Hepatocyte (in vitro differentiated cells): ENCODE data around the gene ENGASE. TPM values are rescaled to one million over a fixed set of nuclear protein-coding genes. Genes with fewer than 3 reads are reported as not detected.

ENCODE experiments used
- DNase-seq: peaks from one replicate; pipeline ENCODE4 v3.0.0-alpha.2; 2016; ENCODE audit warnings: low spot score
- H2AFZ ChIP-seq: fragments of 200-600 bp; sonication (generic); 2 replicates; pipeline ENCODE4 v1.6.0; 2016; ENCODE audit warnings: antibody characterized with exemption, mild to moderate bottlenecking
- H3K27ac ChIP-seq: fragments of 200-600 bp; sonication (generic); 2 replicates; pipeline ENCODE4 v1.5.1; 2016; ENCODE audit warnings: mild to moderate bottlenecking
- H3K27me3 ChIP-seq: fragments of 200-600 bp; sonication (generic); 2 replicates; pipeline ENCODE4 v1.6.1; 2016
- H3K36me3 ChIP-seq: fragments of 200-600 bp; sonication (generic); replicated peaks from 2 replicates; pipeline ENCODE4 v1.5.1; 2016; ENCODE audit warnings: low read depth; ENCODE audit not compliant: insufficient read depth
- H3K4me1 ChIP-seq: fragments of 200-600 bp; sonication (generic); 2 replicates; pipeline ENCODE4 v1.5.1; 2016; ENCODE audit warnings: mild to moderate bottlenecking, moderate library complexity; ENCODE audit not compliant: insufficient read depth
- H3K4me2 ChIP-seq: fragments of 200-600 bp; sonication (generic); 2 replicates; pipeline ENCODE4 v1.6.0; 2016
- H3K4me3 ChIP-seq: fragments of 200-600 bp; sonication (generic); 2 replicates; pipeline ENCODE4 v1.5.1; 2016; ENCODE audit warnings: mild to moderate bottlenecking
- H3K79me2 ChIP-seq: fragments of 200-600 bp; sonication (generic); 2 replicates; pipeline ENCODE4 v1.6.0; 2017; ENCODE audit warnings: mild to moderate bottlenecking
- H3K9me2 ChIP-seq: fragments of 200-600 bp; sonication (generic); replicated peaks from 2 replicates; pipeline ENCODE4 v1.6.0; 2017; ENCODE audit warnings: mild to moderate bottlenecking; ENCODE audit not compliant: insufficient read depth
- H3K9me3 ChIP-seq: fragments of 200-600 bp; sonication (generic); 2 replicates; pipeline ENCODE4 v1.5.1; 2016; ENCODE audit warnings: low read depth, mild to moderate bottlenecking
- H4K20me1 ChIP-seq: fragments of 200-600 bp; sonication (generic); 2 replicates; pipeline ENCODE4 v1.6.0; 2016; ENCODE audit warnings: mild to moderate bottlenecking; ENCODE audit not compliant: insufficient read depth, poor library complexity, severe bottlenecking
- EZH2 ChIP-seq: fragments of 200-600 bp; sonication (generic); IDR thresholded peaks from 2 replicates; pipeline ENCODE4 v1.6.1; 2016; ENCODE audit warnings: antibody characterized with exemption, mild to moderate bottlenecking, borderline replicate concordance
- EZH2phosphoT487 ChIP-seq: fragments of 200-600 bp; sonication (generic); IDR thresholded peaks from one replicate; pipeline ENCODE4 v1.6.1; 2018; ENCODE audit warnings: antibody characterized with exemption, mild to moderate bottlenecking, low read depth, moderate library complexity; ENCODE audit not compliant: unreplicated experiment, severe bottlenecking
- WGBS: methylation state at CpG from one replicate; pipeline ENCODE4 v1.1.6; 2016; ENCODE audit warnings: low lambda C conversion rate; ENCODE audit errors: missing lambda C conversion rate; 5-methylcytosine and 5-hydroxymethylcytosine counted together
- polyA plus RNA-seq: library from polyadenylated mRNA; unstranded; fragments of >200 nt; fragmentation: Nextera tagmentation; extraction: Ambion mirVana; gene quantifications from 2 replicates; pipeline ENCODE4 v1.2.1, GENCODE V29; 2016
- total RNA-seq: library from RNA; depleted of rRNA; stranded (reverse); fragments of >200 nt; gene quantifications from 2 replicates; pipeline ENCODE4 v1.2.3, GENCODE V29; 2014
- TF ChIP-seq, protein P1 (sequence below): fragments of 200-600 bp; sonication (generic); IDR thresholded peaks from 2 replicates; pipeline ENCODE4 v1.5.1; 2016; ENCODE audit warnings: antibody characterized with exemption, mild to moderate bottlenecking; ENCODE audit not compliant: poor library complexity

The ENGASE gene
- total and polyA plus RNA-seq, 2 experiments from 2014 or later: 24.4 to 34.0 TPM

DNA sequence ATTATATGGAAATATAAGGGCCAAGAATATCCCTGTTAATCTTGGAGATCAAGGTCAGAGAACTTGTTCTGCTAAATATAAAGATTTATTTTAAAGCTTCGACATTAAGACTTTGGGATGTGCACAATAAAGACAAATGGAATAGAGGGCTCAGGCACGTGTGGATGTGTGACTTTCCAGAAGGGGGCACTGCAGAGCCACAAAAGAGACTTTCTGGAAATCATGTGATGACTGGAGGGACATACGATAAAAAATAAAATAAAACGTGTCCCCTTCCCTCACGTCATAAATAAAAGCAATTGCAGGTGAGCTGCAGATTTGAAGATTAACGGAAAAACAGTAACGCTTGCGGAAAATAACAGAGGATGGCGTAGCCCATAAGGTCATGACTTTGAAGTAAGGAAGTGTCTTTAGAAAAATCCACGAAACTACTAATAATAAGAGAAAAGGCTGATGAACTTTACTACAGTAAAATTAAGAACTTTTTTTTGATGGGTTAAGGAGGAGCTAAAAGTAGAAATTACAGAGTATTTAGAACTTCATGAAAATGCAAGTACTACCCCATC is 9.4 kb upstream of the ENGASE start:
- no peaks in the 10 kb centered on the region for H3K79me2 ChIP-seq
- H3K4me1 ChIP-seq: no peaks in the 10 kb centered on the region
- TF ChIP-seq EZH2phosphoT487 (no peak), EZH2 (no peak)
- TF ChIP-seq, protein P1, sequence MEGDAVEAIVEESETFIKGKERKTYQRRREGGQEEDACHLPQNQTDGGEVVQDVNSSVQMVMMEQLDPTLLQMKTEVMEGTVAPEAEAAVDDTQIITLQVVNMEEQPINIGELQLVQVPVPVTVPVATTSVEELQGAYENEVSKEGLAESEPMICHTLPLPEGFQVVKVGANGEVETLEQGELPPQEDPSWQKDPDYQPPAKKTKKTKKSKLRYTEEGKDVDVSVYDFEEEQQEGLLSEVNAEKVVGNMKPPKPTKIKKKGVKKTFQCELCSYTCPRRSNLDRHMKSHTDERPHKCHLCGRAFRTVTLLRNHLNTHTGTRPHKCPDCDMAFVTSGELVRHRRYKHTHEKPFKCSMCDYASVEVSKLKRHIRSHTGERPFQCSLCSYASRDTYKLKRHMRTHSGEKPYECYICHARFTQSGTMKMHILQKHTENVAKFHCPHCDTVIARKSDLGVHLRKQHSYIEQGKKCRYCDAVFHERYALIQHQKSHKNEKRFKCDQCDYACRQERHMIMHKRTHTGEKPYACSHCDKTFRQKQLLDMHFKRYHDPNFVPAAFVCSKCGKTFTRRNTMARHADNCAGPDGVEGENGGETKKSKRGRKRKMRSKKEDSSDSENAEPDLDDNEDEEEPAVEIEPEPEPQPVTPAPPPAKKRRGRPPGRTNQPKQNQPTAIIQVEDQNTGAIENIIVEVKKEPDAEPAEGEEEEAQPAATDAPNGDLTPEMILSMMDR: peak; percentile 58
- no peaks in the 10 kb centered on the region for H4K20me1 ChIP-seq
- no peaks in the 10 kb centered on the region for H3K36me3 ChIP-seq
- H3K27ac ChIP-seq: no peak overlapping the region
- no peaks in the 10 kb centered on the region for H3K9me3 ChIP-seq
- no peaks in the 10 kb centered on the region for H3K27me3 ChIP-seq
- H3K4me3 ChIP-seq: no peak overlapping the region
- no peak overlapping the region for H2AFZ ChIP-seq
- peak; percentile 60 for DNase-seq
- no peak overlapping the region for H3K4me2 ChIP-seq
- whole genome bisulfite sequencing: 46% methylated on average over 10 of the region's 10 CpGs
- no peaks in the 10 kb centered on the region for H3K9me2 ChIP-seq

DNA sequence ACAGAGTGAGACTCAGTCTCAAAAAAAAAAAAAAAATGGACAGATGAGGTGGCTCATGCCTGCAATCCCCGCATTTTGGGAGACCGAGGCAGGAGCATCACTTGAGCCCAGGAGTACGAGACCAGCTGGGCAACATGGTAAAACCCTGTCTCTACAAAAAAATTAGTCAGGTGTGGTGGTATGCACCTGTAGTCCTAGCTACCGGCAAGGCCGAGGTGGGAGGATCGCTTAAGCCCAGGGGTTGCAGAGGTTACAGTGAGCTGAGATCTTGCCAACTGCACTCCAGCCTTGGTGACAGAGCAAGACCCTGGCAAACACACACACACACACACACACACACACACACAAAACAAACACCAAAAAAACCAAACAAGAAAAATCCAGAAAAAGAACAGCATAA is 7.7 kb upstream of the ENGASE start:
- Histone ChIP-seq H3K79me2 (no peaks in the 10 kb centered on the region), H3K4me3 (no peak overlapping the region), H2AFZ (no peak overlapping the region), H3K27me3 (no peaks in the 10 kb centered on the region), H3K36me3 (no peaks in the 10 kb centered on the region), H3K4me2 (no peak overlapping the region), H3K9me2 (no peaks in the 10 kb centered on the region), H3K9me3 (no peaks in the 10 kb centered on the region), H4K20me1 (no peaks in the 10 kb centered on the region), H3K4me1 (no peaks in the 10 kb centered on the region), H3K27ac (no peak overlapping the region)
- 91% methylated on average over 6 of the region's 6 CpGs for WGBS
- TF ChIP-seq, protein P1: no peak
- no peak for TF ChIP-seq EZH2
- no peak for TF ChIP-seq EZH2phosphoT487
- no peak for DNase-seq

DNA sequence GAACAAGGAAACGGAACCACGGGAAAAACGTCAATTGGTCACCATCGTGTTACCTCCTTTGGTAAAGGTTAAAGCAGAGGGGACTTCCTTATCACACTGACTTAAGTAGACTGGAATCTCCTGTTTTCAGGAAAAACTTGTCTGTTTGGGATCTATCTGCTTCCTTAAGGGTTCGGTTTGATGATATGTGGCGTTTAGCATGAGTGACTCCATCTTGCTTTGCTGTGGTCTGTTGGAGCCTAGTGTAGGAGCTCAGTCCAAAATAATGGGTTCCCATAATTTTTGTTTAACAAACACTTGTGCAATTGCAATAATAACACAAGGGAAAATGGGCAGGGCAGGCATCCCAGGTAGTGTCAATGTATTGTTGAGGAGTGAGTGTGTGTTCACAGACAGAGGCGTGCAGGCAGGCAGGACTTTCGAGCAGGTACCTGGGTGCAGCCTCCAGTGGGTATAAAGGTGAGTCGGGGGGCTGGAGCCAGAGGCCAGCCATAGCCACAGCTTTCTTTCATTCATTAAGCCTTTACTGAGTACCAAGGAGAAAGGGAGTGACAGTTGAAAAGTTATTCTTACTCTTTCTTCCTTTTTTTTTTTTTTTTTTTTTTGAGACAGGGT is 4.3 kb upstream of the ENGASE start:
- no peaks in the 10 kb centered on the region for H3K9me2 ChIP-seq
- no peaks in the 10 kb centered on the region for H3K9me3 ChIP-seq
- H3K27me3 ChIP-seq: no peaks in the 10 kb centered on the region
- H3K36me3 ChIP-seq: no peaks in the 10 kb centered on the region
- H3K79me2 ChIP-seq: no peaks in the 10 kb centered on the region
- no peak overlapping the region for H3K27ac ChIP-seq
- TF ChIP-seq EZH2 (no peak), EZH2phosphoT487 (no peak)
- TF ChIP-seq, protein P1: no peak
- no peaks in the 10 kb centered on the region for H4K20me1 ChIP-seq
- 94% methylated on average over 9 of the region's 9 CpGs for WGBS
- H3K4me3 ChIP-seq: no peak overlapping the region
- H3K4me2 ChIP-seq: no peak overlapping the region
- peaks cover 7% of the 10 kb centered on the region for H3K4me1 ChIP-seq
- no peak for DNase-seq
- H2AFZ ChIP-seq: no peak overlapping the region
